Measurements from ENCODE around the gene DHX34.

GRCh38 chr19:47340477-47341208 is 8.5 kb upstream of the DHX34 start:
- TF ChIP-seq, protein P1, sequence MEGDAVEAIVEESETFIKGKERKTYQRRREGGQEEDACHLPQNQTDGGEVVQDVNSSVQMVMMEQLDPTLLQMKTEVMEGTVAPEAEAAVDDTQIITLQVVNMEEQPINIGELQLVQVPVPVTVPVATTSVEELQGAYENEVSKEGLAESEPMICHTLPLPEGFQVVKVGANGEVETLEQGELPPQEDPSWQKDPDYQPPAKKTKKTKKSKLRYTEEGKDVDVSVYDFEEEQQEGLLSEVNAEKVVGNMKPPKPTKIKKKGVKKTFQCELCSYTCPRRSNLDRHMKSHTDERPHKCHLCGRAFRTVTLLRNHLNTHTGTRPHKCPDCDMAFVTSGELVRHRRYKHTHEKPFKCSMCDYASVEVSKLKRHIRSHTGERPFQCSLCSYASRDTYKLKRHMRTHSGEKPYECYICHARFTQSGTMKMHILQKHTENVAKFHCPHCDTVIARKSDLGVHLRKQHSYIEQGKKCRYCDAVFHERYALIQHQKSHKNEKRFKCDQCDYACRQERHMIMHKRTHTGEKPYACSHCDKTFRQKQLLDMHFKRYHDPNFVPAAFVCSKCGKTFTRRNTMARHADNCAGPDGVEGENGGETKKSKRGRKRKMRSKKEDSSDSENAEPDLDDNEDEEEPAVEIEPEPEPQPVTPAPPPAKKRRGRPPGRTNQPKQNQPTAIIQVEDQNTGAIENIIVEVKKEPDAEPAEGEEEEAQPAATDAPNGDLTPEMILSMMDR (IDR thresholded peaks at IDR 0.05) = no peak
- TF ChIP-seq POLR2A (IDR thresholded peaks at IDR 0.05) = no peak

Data from esophagus squamous epithelium (tissue), 4 donors.